SW 1271 (cell line): ENCODE results near the gene MTMR4.
A peak's percentile ranks its signal among the peaks of the same experiment; 100 is the strongest.
"Not testable (repeated sequence)": the region's sequence is repeated elsewhere in the genome, so short reads cannot be mapped to it uniquely, and the experiment has no call there.

Experiments
- DNase-seq, 2 experiments: peaks; one replicate each; lab custom pipeline; 2025; lab: John Stamatoyannopoulos, UW

MTMR4 gene

DNA sequence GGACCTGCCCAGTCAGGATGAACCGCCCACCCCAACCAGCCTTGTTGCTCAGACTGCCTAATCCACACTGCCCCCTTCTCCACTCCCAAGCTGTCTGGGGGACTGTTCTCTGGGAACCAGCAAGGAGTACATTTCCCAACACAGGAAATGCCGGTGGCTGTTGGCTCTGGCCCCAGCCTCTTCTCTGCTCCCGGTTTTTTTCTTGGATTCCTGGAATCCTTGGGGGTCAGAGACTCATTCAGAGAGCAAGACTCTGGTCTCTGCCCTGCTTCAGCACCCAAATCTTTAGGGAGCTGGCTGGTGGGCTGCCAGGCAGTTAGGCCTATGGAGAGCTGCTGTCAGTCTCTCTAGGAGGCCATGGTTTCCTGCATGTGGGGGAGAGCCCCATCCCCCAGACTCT, 10.8 kb upstream of the MTMR4 start:
- peak in 1 of 2 experiments; percentile 44 for DNase-seq

DNA sequence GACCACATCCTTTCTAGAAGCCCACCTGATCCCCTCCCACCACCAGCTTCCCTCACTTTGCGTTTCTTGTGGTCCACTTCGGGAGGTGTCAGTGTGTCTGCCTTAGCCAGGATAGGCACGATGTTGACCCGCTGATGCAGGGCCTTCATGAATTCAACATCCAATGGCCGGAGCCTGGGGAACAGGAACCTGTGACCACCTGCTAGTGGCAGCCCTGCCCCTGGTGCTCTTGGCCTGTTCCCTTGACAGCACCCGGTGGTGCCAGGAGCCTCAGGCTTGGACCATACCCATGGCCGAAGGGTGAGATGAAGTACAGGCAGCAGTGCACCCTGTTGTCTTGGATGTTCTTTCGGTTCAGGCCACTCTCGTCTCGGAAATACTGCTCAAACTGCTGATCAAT, 7.2 kb upstream of the MTMR4 start:
- DNase-seq: peak in 1 of 2 experiments; percentile 13

DNA sequence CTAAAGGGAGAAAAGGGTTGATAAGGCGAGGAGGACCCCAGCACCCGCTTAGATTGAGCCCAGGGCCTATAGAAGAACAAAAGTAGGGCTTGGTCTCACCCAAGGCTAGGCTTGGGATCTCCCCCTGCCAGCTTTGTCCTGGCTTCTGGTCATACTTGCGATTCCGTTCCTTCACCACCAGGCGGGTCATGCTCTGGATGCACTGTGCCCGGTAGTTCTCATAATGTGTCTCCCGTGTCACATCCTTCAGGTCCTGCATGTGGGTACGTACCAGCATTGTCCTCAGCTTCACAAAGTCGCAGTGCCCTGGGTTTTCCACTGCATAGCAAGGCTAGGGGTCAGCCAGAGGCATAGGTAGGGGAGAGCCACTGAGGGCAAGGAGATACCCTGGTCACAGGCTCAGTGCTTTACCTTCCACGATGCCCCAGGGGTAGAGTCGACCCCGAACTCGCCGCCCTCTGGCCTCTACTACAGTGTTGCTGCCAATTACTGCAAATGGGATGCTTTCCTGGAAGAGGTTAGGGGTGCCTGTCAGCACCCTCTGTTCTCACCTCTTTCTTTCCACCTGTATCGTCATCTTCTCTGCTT, 6.5 kb upstream of the MTMR4 start:
- peak in 1 of 2 experiments; percentile 5 for DNase-seq

DNA sequence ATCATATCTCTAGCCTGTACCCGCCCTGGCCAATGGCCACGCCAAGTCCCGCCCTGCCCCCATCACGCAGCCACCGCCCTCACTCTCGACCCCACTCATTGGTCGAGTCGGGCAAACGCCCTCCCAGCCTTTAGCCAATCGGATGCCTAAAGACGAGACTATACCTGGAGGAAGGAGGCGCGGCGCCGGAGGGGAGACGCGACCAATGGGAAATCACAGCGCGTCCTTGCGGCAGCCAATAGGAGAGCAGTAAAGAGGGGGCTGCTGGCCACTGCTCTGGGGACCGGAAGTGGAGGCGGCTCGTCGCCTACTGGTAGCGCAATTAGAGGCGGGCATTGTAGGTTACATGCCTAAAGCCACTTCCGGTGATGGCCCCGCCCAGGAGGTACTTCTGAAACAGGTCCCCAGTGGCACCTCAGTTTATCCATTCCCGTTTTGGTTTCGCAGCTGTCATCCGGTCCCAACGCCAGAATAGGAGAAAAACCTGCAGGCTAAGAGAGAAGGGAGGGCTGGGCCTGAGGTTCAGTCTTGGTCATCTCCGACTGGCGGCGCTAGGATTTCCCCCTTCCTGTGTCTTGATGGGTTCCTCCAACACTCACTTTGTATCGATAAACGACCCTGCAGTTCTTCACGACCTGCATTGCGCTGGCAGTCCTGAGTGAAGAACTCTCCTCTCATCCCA, 3.6 kb upstream of the MTMR4 start:
- DNase-seq: peak; percentile 99 to 100

DNA sequence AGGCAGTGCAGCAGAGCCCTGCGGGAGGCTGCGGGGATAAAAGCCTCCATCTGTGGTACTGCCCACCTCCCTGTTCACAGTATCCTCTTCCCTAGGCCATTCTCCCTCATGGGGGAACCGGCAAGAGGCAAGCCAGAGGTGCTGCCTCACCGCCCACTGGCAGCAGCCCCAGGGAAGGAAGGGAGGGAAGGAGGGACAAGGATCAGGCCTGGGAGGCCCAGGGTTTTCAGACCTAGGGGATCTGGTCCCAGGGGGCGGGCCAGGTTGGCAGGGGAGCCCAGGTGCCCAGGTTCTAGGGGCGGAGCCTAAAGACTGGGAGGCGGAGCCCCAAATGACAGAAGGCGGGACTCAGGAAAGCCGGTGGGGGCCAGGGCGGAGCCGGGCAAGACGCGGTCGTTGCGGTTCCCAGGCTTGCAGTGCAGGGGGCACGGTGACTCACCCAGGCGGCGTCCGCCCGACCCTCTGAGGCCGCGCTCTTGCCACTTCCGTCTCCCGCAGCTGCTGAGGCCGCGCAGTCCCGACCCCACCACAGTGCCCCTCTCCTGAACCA, 3.0 kb upstream of the MTMR4 start:
- no peak for DNase-seq

DNA sequence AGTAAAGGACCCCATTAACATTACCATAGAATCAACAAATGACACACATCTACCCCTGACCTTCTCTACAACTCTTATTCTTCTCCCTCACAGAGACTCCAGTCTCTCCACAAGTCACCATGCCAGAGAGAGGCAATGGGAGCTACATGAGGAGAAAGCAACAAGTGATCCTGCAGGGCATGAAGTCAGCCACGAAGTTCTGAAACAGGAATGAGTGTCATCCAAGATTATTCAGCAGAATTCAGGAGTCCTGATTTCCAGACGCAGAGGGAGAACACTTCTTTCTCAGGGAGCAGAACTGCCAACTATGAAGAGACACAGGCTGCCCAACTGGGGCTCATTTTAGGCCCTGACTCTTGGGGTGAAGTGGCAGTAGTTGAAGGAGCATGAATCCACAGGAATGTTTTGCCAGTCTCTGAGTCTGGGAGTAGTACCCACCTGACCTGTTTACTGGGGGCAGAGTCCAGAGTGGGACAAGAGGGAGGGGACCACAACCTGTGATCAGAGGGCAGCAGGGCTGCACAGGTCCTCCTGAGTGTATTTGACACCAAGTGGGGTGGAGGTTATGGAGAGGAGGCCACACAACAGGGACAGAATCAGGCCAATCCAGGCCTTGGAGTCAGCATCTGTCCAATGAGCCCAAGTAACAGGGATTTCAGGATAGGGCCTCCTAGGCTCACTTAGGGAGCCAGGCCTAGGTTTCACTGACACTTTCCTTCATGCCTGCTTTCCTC, 2.4 kb upstream of the MTMR4 start:
- DNase-seq: no peak

DNA sequence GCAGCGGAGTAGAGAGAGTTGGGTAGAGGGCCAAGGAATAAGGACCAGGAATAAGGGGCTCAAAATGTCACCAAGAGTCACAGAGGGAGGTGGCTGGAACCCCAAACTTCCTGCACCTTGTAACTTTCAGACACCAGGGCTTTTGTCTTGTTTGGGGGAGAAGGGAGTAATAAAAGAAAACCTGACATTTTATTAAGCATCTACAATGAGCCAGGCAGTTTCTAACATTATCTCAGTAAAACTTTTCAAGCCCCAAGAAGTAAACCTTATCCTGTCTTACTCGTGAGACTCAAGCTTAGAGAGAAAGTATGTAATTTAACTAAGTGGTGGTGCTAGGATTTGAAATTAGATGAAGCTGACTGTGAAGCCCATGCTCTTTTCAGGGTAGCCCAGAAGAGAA, 848 bp upstream of the MTMR4 start:
- DNase-seq: no peak

DNA sequence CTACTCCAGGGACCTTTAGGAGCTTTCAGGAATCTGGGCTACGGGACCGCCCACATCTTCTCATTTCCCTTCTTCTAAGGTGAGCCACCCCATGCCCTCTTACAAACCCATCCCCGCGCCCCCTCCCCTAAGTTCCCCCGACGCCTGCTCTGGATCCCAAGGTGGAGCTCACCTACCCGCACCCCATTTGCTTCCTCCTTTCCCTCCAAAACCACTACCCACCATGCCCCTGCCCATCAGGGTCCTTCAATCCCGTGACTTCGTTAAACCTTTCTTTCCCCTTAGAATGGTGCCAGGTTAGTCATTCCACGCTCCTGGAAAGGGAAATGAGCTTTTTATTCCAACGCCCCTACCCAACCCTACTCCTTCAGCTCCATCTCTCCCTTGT, 326 bp upstream of the MTMR4 start:
- no peak for DNase-seq

DNA sequence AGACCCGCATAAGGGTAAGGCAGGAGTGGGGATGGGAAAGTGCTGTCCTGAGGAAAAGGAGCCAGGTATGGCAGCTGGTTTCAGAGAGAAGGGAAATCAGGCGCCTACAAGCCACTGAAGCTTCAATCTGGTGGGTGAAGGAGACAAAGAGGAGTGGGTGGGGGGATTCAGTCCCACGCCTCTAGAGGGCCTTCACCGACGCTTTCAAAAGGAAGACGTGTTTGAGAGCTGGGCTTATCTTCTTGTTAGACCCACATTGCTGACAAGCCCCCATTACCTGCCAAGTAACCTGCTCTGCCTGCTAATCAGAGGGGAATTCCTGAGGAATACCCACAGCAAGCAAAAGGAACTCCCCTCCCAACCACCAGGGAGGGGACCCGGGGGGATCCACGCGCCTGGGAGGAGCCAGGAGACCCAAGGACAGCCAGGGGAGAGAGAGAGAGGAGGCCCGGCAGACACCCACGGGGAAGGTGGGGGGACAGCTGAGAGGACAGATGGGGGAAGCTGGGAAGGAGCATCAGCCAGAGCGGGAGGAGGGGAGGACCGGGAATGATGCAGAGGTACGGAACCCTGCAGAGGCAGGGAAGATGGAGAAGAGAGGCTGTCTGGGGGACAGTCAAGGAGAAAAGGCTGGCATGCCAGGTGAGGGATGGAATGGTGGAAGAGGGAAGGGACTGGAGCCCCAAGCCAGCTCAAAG, 1.0 kb downstream of the MTMR4 start:
- DNase-seq: no peak

DNA sequence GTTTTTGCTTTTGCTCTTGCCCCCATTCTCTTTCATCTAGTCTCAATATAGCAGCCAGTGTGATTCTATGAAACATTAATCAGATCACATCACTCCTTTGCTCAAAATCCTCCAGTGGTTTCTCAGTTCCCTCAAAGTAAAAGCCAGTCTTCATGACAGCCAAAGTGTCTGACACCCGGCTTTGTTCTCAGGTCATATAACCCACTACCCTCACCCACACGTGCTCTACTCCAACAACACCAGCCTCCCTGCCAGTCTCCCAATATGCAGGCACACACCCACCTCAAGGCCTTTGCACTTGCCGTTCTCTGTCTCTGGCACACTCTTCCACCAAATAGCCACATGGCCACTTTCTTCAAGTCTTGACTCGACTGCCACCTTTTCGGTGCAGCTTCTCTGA, 4.4 kb downstream of the MTMR4 start:
- DNase-seq: no peak

DNA sequence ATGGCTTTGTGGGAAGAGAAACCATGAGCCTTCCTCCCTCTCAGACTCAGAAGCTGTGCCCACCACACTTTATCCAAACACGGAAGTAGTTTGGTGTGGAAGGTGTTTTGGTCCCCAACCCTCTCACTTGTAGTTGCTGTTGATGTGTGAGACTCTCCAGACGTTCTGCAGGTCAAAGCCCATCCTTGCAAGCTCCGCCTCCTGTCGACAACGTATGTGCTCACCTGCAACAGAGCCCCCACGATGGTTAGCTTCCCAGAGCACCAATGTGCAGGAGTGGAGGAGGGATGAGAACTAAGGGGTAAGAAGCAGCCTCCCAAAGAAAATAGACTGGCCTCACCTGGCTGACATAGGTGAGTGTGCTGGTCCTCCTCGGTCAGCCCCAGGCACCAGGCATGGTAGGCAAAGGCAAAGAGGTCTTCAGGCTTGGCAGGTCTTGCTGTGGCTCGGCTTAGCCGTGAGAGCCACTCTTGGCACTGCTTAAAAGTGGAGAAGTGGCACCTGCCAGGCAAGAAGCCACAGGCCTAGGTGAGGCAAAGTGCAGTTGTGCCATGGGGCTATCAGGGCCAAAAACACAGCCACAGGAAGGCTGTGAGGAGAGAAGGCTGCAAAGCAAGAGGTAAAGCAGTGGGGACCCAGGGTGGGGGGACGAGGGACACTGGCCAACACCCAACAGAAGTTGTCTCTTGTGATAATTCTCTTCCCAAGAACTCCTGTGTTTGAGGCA, 5.9 kb downstream of the MTMR4 start:
- DNase-seq: no peak

DNA sequence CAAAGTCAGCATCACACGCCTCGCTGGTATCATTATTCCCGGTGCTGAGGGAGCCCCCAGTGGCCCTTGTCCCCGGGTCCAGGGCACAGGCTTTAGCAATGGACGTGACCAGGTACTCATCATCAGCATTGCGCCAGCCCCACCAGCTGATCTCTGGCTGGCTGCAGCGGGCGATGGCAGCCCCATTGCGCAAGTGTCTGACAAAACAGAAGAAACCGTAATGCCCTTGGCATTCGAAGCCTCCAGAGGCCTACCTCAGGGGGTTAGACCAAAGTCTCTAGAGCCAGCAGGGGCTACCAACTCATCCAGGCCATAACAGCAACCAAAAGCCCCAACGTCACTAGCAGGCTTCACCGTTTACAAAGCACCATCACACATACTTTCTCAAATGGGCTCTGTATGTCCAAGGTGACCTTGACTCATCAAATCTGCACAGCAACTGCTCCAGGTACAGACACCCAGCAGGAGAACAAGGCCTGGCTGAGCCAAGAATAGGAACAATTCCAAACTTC, 7.3 kb downstream of the MTMR4 start:
- no peak for DNase-seq

DNA sequence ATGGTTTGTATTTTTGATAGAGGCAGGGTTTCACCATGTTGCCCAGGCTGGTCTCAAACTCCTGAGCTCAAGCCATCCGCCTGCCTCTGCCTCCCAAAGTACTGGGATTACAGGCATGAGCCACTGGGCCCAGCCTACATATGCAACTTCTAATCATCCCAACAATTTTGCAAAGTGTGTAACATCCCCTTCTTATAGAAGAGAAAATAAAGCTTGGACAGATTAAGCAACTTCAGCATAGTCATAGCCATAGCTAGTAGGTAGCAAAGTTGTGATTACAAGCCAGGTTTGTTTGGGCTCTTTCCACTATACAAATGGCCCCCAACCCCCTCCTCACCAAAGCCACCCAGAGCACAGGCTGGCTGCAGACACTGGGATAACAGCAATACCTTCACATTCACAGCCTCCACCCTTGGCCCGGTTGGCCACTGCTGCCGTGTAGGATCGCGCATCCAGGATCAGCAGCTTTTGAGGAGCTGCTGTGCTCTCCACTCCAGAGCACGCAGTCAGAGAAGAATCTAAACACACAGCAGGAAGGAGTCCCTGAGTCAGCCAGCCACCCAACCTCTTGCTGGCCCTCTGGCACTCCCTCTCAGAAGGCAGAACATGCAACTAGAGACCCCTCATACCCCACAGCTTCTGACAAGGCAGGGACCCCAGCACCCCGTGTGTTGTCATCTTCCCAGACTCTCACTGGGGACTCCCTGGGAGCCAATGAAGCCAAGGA, 7.9 kb downstream of the MTMR4 start:
- DNase-seq: no peak

DNA sequence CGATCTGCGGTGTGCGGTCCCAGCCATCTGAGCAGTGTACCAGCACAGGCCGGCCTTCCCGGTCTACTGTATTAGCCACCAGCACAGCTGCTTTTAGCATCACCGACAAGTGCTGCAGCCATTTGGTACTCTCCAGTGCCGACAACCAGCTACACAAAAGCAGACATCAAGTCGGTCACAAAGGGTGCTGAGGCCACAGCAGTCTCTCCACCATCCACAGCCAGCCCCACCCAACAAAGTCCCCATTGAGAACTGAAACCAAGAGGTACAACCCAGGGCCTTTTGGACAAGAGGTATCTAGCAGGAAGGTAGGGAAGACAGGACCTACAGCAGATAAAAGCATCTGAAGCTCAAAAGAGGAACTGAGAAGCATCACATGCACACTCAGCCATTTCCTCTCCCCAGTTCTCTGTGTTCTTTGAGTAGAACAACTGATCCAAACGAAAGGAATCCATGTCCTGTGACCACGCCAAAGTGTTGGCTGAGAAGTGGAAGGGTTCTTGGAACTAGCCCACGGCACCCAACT, 9.5 kb downstream of the MTMR4 start:
- no peak for DNase-seq

DNA sequence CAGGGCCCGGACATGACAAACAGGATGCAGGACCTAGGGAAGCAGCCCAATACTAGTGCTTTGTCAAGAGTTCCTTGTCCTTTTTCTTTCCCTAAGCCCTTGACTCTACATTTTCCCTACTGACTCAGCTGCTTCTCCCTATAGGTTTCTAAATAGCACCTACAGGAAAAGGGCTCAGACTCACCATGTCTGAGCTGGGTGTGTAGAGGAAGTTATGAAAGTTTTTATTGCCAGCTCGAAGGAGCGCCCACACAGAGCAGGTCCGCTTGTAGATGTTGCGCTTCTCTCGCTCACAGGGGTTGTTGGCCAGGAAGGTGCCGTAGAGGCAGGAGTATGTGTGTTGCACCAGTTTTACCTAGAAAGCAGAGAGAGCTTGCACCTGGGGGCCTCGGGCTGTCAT, 10.6 kb downstream of the MTMR4 start:
- no peak for DNase-seq

DNA sequence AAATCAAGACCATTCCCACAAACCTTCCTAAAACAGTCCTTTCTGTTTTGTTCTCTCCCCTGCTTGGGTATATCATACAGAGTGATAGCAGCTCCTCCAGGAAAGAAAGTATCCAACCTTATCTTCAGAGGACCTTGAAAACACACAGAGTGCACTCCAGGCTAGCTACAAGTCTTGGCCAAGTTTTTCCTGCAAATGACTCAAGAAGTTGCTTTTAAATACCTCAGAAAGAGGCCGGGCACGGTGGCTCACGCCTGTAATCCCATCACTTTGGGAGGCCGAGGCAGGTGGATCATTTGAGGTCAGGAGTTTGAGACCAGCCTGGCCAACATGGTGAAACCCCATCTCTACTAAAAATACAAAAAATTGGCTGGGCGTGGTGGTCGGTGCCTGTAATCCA, 11.3 kb downstream of the MTMR4 start:
- DNase-seq: not testable (repeated sequence)

DNA sequence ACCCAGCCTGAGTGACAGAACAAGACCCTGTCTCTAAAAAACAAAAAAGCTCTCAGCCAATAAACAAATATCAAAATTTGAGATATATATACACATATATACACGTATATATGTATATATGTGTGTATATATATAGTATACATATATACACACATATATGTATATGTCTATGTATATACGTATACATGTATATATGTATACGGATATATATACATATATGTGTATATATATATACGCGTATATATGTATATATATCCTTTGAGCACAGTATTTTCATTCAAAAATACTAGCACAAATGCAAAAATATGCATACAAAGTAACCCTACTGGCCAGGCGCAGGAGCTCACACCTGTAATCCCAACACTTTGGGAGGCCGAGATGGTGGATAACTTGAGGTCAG, 13.0 kb downstream of the MTMR4 start:
- no peak for DNase-seq

DNA sequence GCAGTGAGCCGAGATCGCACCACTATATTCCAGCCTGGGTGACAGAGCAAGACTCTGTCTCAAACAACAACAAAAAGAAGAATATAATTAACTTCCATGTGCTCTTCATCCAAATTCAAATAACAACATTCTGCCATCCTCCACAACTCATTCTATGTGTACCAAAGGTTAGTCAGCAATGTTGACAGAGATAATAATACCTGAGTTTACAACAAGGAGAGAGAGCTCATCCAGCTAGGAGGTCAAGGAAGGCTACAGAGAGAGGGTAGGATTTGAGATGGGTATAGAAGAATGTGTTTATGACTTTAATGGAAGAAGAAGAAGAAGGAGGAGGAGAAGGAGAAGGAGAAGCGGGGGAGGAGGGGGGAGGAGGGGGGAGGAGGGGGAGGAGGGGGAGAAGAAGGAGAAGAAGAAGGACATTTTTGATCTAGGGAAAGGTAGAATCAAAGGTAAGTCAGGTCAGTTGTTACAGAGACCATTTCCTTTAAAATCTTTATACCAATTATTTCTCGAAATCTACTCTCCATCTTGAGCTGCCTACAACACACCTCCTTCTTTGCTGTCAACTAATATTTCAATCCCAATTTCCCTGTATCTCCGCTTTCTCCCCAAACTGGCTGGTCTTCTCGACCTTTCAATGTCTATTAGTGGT, 16.1 kb downstream of the MTMR4 start:
- no peak for DNase-seq

DNA sequence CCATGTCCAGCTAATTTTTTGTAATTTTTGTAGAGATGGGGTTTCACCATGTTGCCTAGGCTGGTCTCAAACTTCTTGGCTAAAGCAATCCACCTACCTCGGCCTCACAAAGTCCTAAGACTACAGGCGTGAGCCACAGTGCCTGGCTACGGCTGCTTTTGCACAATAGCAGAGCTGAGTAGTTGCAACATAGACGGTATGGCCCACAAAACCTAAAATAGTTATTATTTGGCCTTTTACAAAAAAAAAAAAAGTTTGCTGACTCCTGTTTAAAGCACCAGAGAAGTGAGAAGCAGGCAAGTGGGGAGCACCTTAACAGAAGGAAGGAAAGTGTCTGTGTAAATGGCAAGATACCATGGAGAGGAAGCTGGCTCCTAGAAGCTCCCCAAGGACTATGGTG, 20.9 kb downstream of the MTMR4 start:
- DNase-seq: no peak
